Parathyroid adenoma (tissue), 2 donors: ENCODE results near the gene MAP4K1.
A peak's percentile ranks its signal among the peaks of the same experiment; 100 is the strongest.

Source experiments
- H2AFZ ChIP-seq: fragments of 300-600 bp; sonication (generic); one replicate; pipeline ENCODE4 v1.7.0; 2017; ENCODE audit warnings: antibody characterized with exemption, mild to moderate bottlenecking
- H3K27ac ChIP-seq: fragments of 300-600 bp; sonication (generic); one replicate; pipeline ENCODE4 v1.7.0; 2017
- H3K27me3 ChIP-seq: fragments of 300-600 bp; sonication (generic); one replicate; pipeline ENCODE4 v1.7.0; 2017; ENCODE audit warnings: low read length; ENCODE audit not compliant: control insufficient read depth, insufficient read depth
- H3K36me3 ChIP-seq: fragments of 300-600 bp; sonication (generic); one replicate; pipeline ENCODE4 v1.7.0; 2017; ENCODE audit warnings: low read length; ENCODE audit not compliant: control insufficient read depth, insufficient read depth
- H3K4me1 ChIP-seq: fragments of 300-600 bp; sonication (generic); one replicate; pipeline ENCODE4 v1.7.0; 2017; ENCODE audit warnings: control low read depth
- H3K4me2 ChIP-seq: fragments of 300-600 bp; sonication (generic); one replicate; pipeline ENCODE4 v1.7.0; 2017; ENCODE audit warnings: low read length
- H3K4me3 ChIP-seq: fragments of 300-600 bp; sonication (generic); one replicate; pipeline ENCODE4 v1.7.0; 2017; ENCODE audit warnings: low read depth, low read length
- H3K79me2 ChIP-seq: fragments of 300-600 bp; sonication (generic); one replicate; pipeline ENCODE4 v1.7.0; 2017; ENCODE audit warnings: control low read depth
- H3K9ac ChIP-seq: fragments of 300-600 bp; sonication (generic); one replicate; pipeline ENCODE4 v1.7.0; 2017; ENCODE audit warnings: mild to moderate bottlenecking
- H3K9me3 ChIP-seq: fragments of 300-600 bp; sonication (generic); one replicate; pipeline ENCODE4 v1.7.0; 2017; ENCODE audit warnings: low read length; ENCODE audit not compliant: control insufficient read depth
- TF ChIP-seq, protein P1 (sequence below): fragments of 300-600 bp; sonication (generic); IDR thresholded peaks from one replicate; pipeline ENCODE4 v1.7.0; 2017; ENCODE audit warnings: antibody characterized with exemption, mild to moderate bottlenecking
- donor health status: primary hyperparathyroidism.

The MAP4K1 gene

DNA sequence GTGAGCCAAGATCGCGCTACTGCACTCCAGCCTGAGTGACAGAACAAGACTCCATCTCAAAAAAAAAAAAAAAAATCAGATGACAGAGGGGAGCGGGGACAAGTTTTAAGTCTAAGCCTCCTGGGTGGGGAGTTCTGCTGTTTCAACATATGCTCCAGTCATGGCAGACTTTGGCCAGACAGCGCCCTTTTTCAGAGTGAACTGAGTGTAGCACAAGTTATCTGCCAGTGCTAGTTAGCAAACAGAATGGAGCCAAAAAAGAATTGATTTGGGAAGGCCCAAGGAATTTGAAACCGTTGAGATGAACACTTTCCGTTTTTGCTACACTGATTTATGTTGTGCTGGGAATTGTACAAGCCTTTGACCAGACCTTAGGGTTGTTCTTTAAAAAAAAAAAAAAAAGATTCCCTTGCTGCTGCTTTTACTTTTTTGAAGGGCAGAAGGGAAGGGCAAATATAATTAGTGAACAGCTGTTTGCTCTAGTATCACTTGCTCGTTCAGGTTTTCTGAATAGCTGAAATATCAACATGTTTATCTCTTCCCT is 35.3 kb upstream of the MAP4K1 start:
- Histone ChIP-seq H2AFZ (no peak overlapping the region), H3K27me3 (no peaks in the 10 kb centered on the region), H3K79me2 (peaks cover 77% of the 10 kb centered on the region), H3K36me3 (no peaks in the 10 kb centered on the region), H3K4me2 (peak overlapping the region; percentile 58), H3K4me3 (peak overlapping the region; percentile 46), H3K9ac (no peak overlapping the region), H3K4me1 (peaks cover 65% of the 10 kb centered on the region), H3K9me3 (no peaks in the 10 kb centered on the region), H3K27ac (peak overlapping the region; percentile 95)
- TF ChIP-seq, protein P1, sequence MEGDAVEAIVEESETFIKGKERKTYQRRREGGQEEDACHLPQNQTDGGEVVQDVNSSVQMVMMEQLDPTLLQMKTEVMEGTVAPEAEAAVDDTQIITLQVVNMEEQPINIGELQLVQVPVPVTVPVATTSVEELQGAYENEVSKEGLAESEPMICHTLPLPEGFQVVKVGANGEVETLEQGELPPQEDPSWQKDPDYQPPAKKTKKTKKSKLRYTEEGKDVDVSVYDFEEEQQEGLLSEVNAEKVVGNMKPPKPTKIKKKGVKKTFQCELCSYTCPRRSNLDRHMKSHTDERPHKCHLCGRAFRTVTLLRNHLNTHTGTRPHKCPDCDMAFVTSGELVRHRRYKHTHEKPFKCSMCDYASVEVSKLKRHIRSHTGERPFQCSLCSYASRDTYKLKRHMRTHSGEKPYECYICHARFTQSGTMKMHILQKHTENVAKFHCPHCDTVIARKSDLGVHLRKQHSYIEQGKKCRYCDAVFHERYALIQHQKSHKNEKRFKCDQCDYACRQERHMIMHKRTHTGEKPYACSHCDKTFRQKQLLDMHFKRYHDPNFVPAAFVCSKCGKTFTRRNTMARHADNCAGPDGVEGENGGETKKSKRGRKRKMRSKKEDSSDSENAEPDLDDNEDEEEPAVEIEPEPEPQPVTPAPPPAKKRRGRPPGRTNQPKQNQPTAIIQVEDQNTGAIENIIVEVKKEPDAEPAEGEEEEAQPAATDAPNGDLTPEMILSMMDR: no peak

DNA sequence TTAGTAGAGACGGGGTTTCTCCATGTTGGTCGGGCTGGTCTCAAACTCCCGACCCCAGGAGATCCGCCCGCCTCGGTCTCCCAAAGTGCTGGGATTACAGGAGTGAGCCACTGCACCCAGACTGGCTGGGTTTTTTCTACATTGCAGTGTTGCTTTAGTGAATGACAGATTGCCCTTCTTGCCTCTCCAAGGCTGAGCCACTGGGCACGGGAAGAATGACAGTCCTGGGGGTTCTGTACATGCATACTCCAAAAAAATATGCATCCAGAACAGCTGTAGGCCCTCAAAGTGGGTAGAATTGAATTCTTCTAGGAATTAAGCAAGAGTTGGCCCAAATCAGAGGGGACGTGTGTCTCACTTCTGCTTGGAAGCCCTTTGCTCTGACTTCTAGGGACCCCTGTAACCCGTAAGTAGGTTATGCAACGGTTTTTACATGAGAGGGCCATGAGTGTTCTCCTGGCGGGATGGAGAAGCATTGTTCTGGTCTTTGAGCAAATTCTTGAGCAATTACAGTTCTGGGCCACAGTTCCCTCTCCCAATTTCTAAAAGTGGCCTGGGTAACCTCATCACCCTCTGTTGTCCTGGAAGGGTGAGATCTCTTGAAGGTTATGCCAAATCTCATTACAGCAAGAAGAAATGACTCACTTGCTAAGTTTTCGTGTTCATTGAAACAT is 33.3 kb upstream of the MAP4K1 start:
- peaks cover 78% of the 10 kb centered on the region for H3K79me2 ChIP-seq
- peak overlapping the region; percentile 95 for H3K27ac ChIP-seq
- H3K27me3 ChIP-seq: no peaks in the 10 kb centered on the region
- TF ChIP-seq, protein P1: no peak
- no peak overlapping the region for H2AFZ ChIP-seq
- no peaks in the 10 kb centered on the region for H3K9me3 ChIP-seq
- no peak overlapping the region for H3K4me3 ChIP-seq
- H3K9ac ChIP-seq: no peak overlapping the region
- no peaks in the 10 kb centered on the region for H3K36me3 ChIP-seq
- H3K4me1 ChIP-seq: peaks cover 45% of the 10 kb centered on the region
- H3K4me2 ChIP-seq: peak overlapping the region; percentile 39

DNA sequence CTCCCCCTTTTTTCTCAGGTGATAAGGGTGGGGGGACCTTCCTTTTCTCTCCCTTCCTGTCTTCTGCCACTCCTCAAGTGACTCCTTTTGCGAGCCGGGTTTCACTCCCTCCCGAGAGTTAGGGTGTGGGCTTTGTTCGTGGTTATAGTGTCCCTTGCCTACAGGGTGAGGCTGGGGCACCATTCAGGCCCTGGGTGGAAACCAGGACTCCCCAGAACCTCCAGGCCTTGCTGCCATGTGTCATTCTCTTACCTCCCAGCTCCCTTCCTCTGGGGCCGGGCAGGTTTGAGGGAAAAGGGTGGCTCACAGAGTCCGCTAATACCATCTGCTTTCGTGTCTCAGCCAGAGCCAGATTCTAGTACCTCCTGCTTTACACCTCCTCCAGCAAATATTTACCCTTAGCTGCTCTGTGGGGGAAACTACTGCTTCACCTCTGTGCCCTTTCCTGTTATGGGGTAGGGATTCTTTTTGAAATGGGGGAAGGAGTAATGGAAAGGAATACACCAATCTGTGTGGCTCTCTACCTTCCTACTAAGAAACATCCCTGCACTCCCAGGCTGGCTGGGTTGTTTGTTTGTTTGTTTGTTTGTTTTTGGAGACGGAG is 32.5 kb upstream of the MAP4K1 start:
- peaks cover 72% of the 10 kb centered on the region for H3K79me2 ChIP-seq
- H3K36me3 ChIP-seq: no peaks in the 10 kb centered on the region
- H2AFZ ChIP-seq: no peak overlapping the region
- TF ChIP-seq, protein P1: no peak
- peaks cover 37% of the 10 kb centered on the region for H3K4me1 ChIP-seq
- peak overlapping the region; percentile 95 for H3K27ac ChIP-seq
- peak overlapping the region; percentile 100 for H3K4me2 ChIP-seq
- peak overlapping the region; percentile 9 for H3K9ac ChIP-seq
- H3K27me3 ChIP-seq: no peaks in the 10 kb centered on the region
- no peaks in the 10 kb centered on the region for H3K9me3 ChIP-seq
- H3K4me3 ChIP-seq: peak overlapping the region; percentile 99

DNA sequence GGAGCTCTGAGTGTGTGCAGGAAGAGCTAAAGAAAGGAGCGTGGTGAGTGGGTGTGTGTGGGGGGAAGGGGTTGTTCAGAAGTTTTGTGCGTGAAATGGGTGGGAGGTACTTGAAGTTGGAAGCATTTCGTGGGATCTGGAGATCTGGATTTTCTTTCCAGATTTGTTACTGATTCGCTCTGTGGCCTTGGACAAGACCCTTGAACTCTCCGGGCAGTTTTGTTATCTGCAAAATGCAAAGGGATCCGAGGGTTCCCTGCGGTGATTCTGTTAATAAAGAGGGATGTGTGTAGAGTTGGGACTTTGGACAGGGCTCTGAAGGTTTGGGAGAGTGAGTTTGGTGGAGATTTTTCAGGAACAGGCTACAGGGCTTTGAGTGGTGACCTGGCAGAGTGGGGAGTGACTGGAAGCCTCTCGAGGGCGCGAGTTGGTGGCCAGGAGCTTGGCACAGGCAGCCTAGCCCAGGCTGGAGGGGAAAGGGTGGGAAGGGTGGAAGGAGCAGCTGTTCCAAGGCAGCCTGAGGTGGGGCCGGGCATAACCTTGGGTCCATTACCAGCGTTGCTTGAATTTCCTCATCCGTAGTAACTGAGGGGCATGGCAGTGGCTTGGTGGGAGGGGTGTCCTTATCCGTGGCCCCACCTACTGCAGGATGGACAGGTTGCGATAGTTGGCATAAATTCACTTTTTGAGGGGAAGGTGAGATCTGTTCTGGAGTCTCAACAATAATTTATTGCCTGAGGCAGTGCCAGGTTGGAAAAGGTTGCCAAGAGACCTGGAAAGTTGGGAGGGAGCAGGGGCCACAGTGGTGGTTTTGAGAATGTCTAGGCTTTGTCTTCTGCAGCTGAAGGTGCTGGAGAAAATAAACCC is 31.8 kb upstream of the MAP4K1 start:
- peak overlapping the region; percentile 9 for H3K9ac ChIP-seq
- H3K27me3 ChIP-seq: no peaks in the 10 kb centered on the region
- H3K4me1 ChIP-seq: peaks cover 37% of the 10 kb centered on the region
- H3K27ac ChIP-seq: peak overlapping the region; percentile 95
- H3K4me2 ChIP-seq: peak overlapping the region; percentile 100
- H3K4me3 ChIP-seq: peak overlapping the region; percentile 99
- no peaks in the 10 kb centered on the region for H3K9me3 ChIP-seq
- H3K36me3 ChIP-seq: no peaks in the 10 kb centered on the region
- TF ChIP-seq, protein P1: no peak
- H2AFZ ChIP-seq: no peak overlapping the region
- peaks cover 65% of the 10 kb centered on the region for H3K79me2 ChIP-seq
